CD4-positive, alpha-beta T cell (primary cell): ENCODE data around the gene IL17B. TPM values are rescaled to one million over a fixed set of nuclear protein-coding genes. Genes with fewer than 3 reads are reported as not detected.

ENCODE experiments used
- ATAC-seq: fragments of 200-7000 bp; cut with Tn5 transposase; one replicate; pipeline ENCODE4 v1.10.0; 2022; ENCODE audit warnings: mild to moderate bottlenecking; ENCODE audit not compliant: poor library complexity
- CTCF ChIA-PET: fragments of 350-600 bp; sonication (Branson Sonifier 250); formaldehyde crosslinking; loops from one replicate; lab custom pipeline; 2021; ENCODE audit warnings: antibody characterized with exemption, inconsistent platforms; lab: Charles Lee
- POLR2A ChIA-PET: fragments of 350-600 bp; sonication (Branson Sonifier 250); formaldehyde crosslinking; loops from one replicate; lab custom pipeline; 2021; ENCODE audit warnings: antibody characterized with exemption, inconsistent platforms; lab: Charles Lee
- DNase-seq, 14 experiments: peaks; one replicate each; pipeline ENCODE4 v3.0.0-alpha.2; 2013 to 2020; ENCODE audit warnings: mixed read lengths in 2 of 14
- H3K27ac ChIP-seq, 2 donors: one replicate each; pipeline versions ENCODE4 v1.5.1 to v1.7.0; 2013; ENCODE audit warnings: low read length in 2 of 2, low read depth in 1 of 2, mild to moderate bottlenecking in 1 of 2
- H3K27me3 ChIP-seq, 2 experiments: 1 replicate in 1 of 2; 2 replicates in 1 of 2; pipeline versions ENCODE4 v1.6.1 to v1.7.0; 2013; ENCODE audit warnings: low read length in 2 of 2, control low read depth in 1 of 2, mild to moderate bottlenecking in 1 of 2, moderate library complexity in 1 of 2; ENCODE audit not compliant: insufficient read depth in 2 of 2, control insufficient read depth in 1 of 2
- H3K36me3 ChIP-seq: one replicate; pipeline ENCODE4 v1.6.1; 2013; ENCODE audit warnings: low read length, control low read depth; ENCODE audit not compliant: insufficient read depth
- H3K4me1 ChIP-seq: one replicate; pipeline ENCODE4 v1.6.1; 2013; ENCODE audit warnings: low read length, control low read depth; ENCODE audit not compliant: insufficient read depth
- H3K4me3 ChIP-seq: one replicate; pipeline ENCODE4 v1.5.1; 2013; ENCODE audit warnings: mild to moderate bottlenecking, low read length, moderate library complexity
- H3K9me3 ChIP-seq, 2 experiments: 1 replicate in 1 of 2; 2 replicates in 1 of 2; pipeline versions ENCODE4 v1.6.1 to v1.7.0; 2013; ENCODE audit warnings: low read length in 2 of 2, mild to moderate bottlenecking in 2 of 2, control low read depth in 1 of 2, moderate library complexity in 1 of 2; ENCODE audit not compliant: control insufficient read depth in 1 of 2, insufficient read depth in 1 of 2
- H3K27ac Mint-ChIP-seq: one replicate; pipeline ENCODE4 v1.8.0; 2020; ENCODE audit warnings: mixed read lengths
- H3K27me3 Mint-ChIP-seq: one replicate; pipeline ENCODE4 v1.8.0; 2021; ENCODE audit warnings: mixed read lengths
- H3K36me3 Mint-ChIP-seq: one replicate; pipeline ENCODE4 v1.8.0; 2021; ENCODE audit warnings: low read depth, mixed read lengths
- H3K4me1 Mint-ChIP-seq: one replicate; pipeline ENCODE4 v1.8.0; 2021; ENCODE audit warnings: low read depth, mixed read lengths
- H3K4me3 Mint-ChIP-seq: one replicate; pipeline ENCODE4 v1.8.0; 2020; ENCODE audit warnings: mild to moderate bottlenecking, mixed read lengths
- H3K9me3 Mint-ChIP-seq: one replicate; pipeline ENCODE4 v1.8.0; 2020; ENCODE audit warnings: mixed read lengths
- CTCF ChIP-seq: fragments of 200-600 bp; IDR thresholded peaks from one replicate; pipeline ENCODE4 v1.8.0; 2022; ENCODE audit warnings: antibody characterized with exemption, mild to moderate bottlenecking
- intact Hi-C, 2 experiments: fragments of 100-400 bp; cut with DNase I in 1 of 2; cut with micrococcal nuclease in 1 of 2; formaldehyde crosslinking; loops; one replicate each; pipeline versions ENCODE4 v1.15.1 to v1.9.0; 2023 to 2025; cut with DNase I, micrococcal nuclease
- total RNA-seq, 174 experiments: library from RNA in 2 of 174; stranded (reverse) in 2 of 174; gene quantifications; one replicate each; pipeline ENCODE4 v1.2.3 and lab custom pipeline; 2021 to 2026

IL17B gene
- total RNA-seq, 2 experiments from 2014 or later = not detected

GRCh38 chr5:149326611-149327010 lies 52.5 kb downstream of the IL17B start:
- H3K4me1 Mint-ChIP-seq = no peaks in the 10 kb centered on the region
- CTCF ChIA-PET = no interaction called here
- Histone ChIP-seq H3K4me1 (no peaks in the 10 kb centered on the region), H3K36me3 (no peaks in the 10 kb centered on the region), H3K9me3 (peaks cover 0 to 6% of the 10 kb centered on the region in 2 experiments), H3K27ac (no peak overlapping the region), H3K4me3 (no peak overlapping the region), H3K27me3 (no peaks in the 10 kb centered on the region)
- no peaks in the 10 kb centered on the region for H3K27me3 Mint-ChIP-seq
- DNase-seq (no peak), ATAC-seq (no peak)
- H3K4me3 Mint-ChIP-seq = no peak overlapping the region
- H3K36me3 Mint-ChIP-seq = no peaks in the 10 kb centered on the region
- intact Hi-C loops = no loop called here
- peaks cover 2% of the 10 kb centered on the region for H3K9me3 Mint-ChIP-seq
- POLR2A ChIA-PET = interaction anchor here (0.6 to 3.2 kb wide), 4 partner anchors 18 to 48 kb away, joined by 3 to 7 read pairs (median 4); partner anchors contain the start of genes GRPEL2 and PCYOX1L
- no peak overlapping the region for H3K27ac Mint-ChIP-seq
- TF ChIP-seq CTCF = no peak

GRCh38 chr5:149325894-149326293 lies 53.2 kb downstream of the IL17B start:
- ChIA-PET CTCF (no interaction called here), POLR2A (interaction anchor here (0.5 to 3.2 kb wide), 3 partner anchors 12 to 585 kb away, joined by 3 to 7 read pairs (median 3); partner anchors contain the start of gene GRPEL2)
- no peak overlapping the region for H3K4me3 ChIP-seq
- Mint-ChIP-seq H3K27ac (no peak overlapping the region), H3K4me1 (no peaks in the 10 kb centered on the region), H3K36me3 (no peaks in the 10 kb centered on the region), H3K27me3 (no peaks in the 10 kb centered on the region), H3K9me3 (peaks cover 2% of the 10 kb centered on the region), H3K4me3 (no peak overlapping the region)
- H3K4me1 ChIP-seq = no peaks in the 10 kb centered on the region
- peaks cover 0 to 6% of the 10 kb centered on the region in 2 experiments for H3K9me3 ChIP-seq
- H3K27me3 ChIP-seq = no peaks in the 10 kb centered on the region
- no peak for TF ChIP-seq CTCF
- no peak overlapping the region for H3K27ac ChIP-seq
- DNase-seq (no peak), ATAC-seq (no peak)
- intact Hi-C loops = no loop called here
- H3K36me3 ChIP-seq = no peaks in the 10 kb centered on the region

GRCh38 chr5:149325166-149325735 lies 53.8 kb downstream of the IL17B start:
- Histone ChIP-seq H3K36me3 (no peaks in the 10 kb centered on the region), H3K27me3 (no peaks in the 10 kb centered on the region), H3K4me1 (no peaks in the 10 kb centered on the region), H3K27ac (no peak overlapping the region), H3K9me3 (peaks cover 0 to 6% of the 10 kb centered on the region in 2 experiments), H3K4me3 (no peak overlapping the region)
- intact Hi-C loops = no loop called here
- DNase-seq (no peak), ATAC-seq (no peak)
- no peak for TF ChIP-seq CTCF
- peaks cover 2% of the 10 kb centered on the region for H3K9me3 Mint-ChIP-seq
- ChIA-PET POLR2A (interaction anchor here (0.5 to 3.2 kb wide), 3 partner anchors 12 to 584 kb away, joined by 3 to 7 read pairs (median 3); partner anchors contain the start of gene GRPEL2), CTCF (no interaction called here)
- H3K27me3 Mint-ChIP-seq = no peaks in the 10 kb centered on the region
- no peak overlapping the region for H3K4me3 Mint-ChIP-seq
- H3K36me3 Mint-ChIP-seq = no peaks in the 10 kb centered on the region
- H3K27ac Mint-ChIP-seq = no peak overlapping the region
- H3K4me1 Mint-ChIP-seq = no peaks in the 10 kb centered on the region
